ENCODE measurements around the gene COL1A2.

GRCh38 chr7:94431619-94432280 is 37.1 kb downstream of the COL1A2 start:
- TF ChIP-seq CTCF (IDR thresholded peaks at IDR 0.05) (no peak), EZH2 (IDR thresholded peaks at IDR 0.05) (no peak), EZH2phosphoT487 (IDR thresholded peaks at IDR 0.05) (no peak)
